ENCODE measurements around the gene AIP.

DNA sequence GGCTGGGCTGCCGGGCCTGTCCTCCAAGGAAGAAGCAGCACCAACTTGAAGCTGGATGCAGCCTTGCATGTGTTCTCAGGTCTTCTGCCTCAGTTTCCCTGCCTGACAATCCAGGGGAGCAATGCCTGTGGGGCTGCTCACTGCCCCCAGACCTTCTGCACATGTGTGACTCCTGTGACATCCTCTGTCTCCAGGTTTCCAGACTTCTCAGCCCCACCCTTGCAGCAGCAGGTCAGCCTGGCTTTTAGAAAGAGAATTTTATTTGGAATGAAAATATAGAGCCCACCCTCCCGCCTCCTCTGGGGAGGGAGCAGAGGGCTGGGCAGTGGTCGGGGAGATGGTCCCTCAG lies 45.0 kb upstream of the AIP start:
- no peak for TF ChIP-seq EZH2 (IDR thresholded peaks at IDR 0.05; ENCODE audit: low read length, missing control alignments)
- TF ChIP-seq, protein P1, sequence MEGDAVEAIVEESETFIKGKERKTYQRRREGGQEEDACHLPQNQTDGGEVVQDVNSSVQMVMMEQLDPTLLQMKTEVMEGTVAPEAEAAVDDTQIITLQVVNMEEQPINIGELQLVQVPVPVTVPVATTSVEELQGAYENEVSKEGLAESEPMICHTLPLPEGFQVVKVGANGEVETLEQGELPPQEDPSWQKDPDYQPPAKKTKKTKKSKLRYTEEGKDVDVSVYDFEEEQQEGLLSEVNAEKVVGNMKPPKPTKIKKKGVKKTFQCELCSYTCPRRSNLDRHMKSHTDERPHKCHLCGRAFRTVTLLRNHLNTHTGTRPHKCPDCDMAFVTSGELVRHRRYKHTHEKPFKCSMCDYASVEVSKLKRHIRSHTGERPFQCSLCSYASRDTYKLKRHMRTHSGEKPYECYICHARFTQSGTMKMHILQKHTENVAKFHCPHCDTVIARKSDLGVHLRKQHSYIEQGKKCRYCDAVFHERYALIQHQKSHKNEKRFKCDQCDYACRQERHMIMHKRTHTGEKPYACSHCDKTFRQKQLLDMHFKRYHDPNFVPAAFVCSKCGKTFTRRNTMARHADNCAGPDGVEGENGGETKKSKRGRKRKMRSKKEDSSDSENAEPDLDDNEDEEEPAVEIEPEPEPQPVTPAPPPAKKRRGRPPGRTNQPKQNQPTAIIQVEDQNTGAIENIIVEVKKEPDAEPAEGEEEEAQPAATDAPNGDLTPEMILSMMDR (conservative IDR thresholded peaks at IDR 0.05 in 1 of 2, IDR thresholded peaks at IDR 0.05 in 1 of 2; ENCODE audit: low read depth in 1 of 2, low read length in 2 of 2) = no peak

Measured in fibroblast of lung (primary cell).